Bronchial epithelial cell (primary cell): ENCODE results near the gene GZMH. TPM values are rescaled to one million over a fixed set of nuclear protein-coding genes. Genes with fewer than 3 reads are reported as not detected.
A peak's percentile ranks its signal among the peaks of the same experiment; 100 is the strongest.
"Not testable (repeated sequence)": the region's sequence is repeated elsewhere in the genome, so short reads cannot be mapped to it uniquely, and the experiment has no call there.

Experiments
- DNase-seq: peaks from one replicate; pipeline ENCODE4 v3.0.0-alpha.2; 2010; ENCODE audit warnings: low read depth
- FAIRE-seq: peaks from 2 replicates; lab custom pipeline; 2011; peaks lifted over from hg19 to GRCh38; lab: Jason Lieb, UNC
- H3K27me3 ChIP-seq: 2 replicates; pipeline ENCODE4 v1.5.1; 2011; ENCODE audit warnings: low read length; ENCODE audit not compliant: control insufficient read depth, insufficient read depth
- H3K36me3 ChIP-seq: 2 replicates; pipeline ENCODE4 v1.5.1; 2011; ENCODE audit warnings: low read length; ENCODE audit not compliant: control insufficient read depth, insufficient read depth
- H3K4me3 ChIP-seq: 2 replicates; pipeline ENCODE4 v1.5.1; 2011; ENCODE audit warnings: mild to moderate bottlenecking, low read depth, low read length, control low read depth
- total RNA-seq: library from RNA; depleted of rRNA; stranded (reverse); fragments of >200 nt; gene quantifications from 2 replicates; pipeline ENCODE4 v1.2.1, GENCODE V29; 2014
- TF ChIP-seq, protein P1 (sequence below): IDR thresholded peaks from 2 replicates; pipeline ENCODE4 v1.5.1; 2011; ENCODE audit warnings: mild to moderate bottlenecking, moderate library complexity, low read length, control low read depth, inconsistent platforms; ENCODE audit not compliant: insufficient read depth, severe bottlenecking

The GZMH gene
- total RNA-seq, 1 donor from 2014 or later, result not detected

DNA sequence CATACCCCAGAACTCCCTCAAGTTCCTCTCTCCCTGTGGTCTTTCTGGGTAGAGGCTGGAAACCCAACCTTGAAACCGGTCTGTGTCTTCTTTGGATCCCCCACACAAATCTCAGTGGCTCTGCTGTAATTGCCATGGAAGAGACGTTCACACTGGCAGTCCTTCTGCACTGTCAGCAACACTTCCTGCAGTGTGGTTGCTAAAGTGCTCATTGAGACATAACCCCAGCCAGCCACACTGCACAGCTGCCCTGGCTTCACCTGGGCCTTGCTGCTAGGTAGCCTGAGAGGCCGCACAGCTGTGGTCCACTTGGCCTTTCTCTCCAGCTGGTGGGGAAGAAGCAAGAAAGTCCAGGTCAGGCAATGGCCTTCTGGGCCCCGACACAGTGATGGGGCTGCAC lies 2.4 kb downstream of the GZMH start:
- TF ChIP-seq, protein P1, sequence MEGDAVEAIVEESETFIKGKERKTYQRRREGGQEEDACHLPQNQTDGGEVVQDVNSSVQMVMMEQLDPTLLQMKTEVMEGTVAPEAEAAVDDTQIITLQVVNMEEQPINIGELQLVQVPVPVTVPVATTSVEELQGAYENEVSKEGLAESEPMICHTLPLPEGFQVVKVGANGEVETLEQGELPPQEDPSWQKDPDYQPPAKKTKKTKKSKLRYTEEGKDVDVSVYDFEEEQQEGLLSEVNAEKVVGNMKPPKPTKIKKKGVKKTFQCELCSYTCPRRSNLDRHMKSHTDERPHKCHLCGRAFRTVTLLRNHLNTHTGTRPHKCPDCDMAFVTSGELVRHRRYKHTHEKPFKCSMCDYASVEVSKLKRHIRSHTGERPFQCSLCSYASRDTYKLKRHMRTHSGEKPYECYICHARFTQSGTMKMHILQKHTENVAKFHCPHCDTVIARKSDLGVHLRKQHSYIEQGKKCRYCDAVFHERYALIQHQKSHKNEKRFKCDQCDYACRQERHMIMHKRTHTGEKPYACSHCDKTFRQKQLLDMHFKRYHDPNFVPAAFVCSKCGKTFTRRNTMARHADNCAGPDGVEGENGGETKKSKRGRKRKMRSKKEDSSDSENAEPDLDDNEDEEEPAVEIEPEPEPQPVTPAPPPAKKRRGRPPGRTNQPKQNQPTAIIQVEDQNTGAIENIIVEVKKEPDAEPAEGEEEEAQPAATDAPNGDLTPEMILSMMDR, result no peak
- no peak for FAIRE-seq
- DNase-seq, result no peak
- Histone ChIP-seq H3K27me3 (no peaks in the 10 kb centered on the region), H3K4me3 (no peak overlapping the region), H3K36me3 (no peaks in the 10 kb centered on the region)

DNA sequence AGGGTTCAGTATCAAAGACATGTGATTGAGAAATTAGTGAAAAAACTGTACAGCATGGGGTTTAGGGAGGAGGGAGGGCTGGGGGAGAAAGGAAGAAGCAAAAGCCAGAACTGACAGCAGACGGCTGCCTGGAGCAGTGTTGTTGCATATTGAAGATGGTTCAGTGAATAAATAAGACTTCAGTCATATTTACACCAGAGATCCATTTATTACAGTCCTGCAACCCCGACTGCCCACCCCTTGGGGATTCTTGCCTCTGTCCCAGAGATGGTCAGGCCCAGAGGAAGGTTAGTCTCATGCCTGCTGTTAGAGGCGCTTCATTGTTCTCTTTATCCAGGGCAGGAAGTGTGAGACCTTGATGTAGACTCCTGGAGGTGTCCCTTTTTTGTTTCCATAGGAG lies 3.2 kb downstream of the GZMH start:
- H3K36me3 ChIP-seq, result no peaks in the 10 kb centered on the region
- DNase-seq (no peak), FAIRE-seq (peak; percentile 55)
- TF ChIP-seq, protein P1, result no peak
- no peaks in the 10 kb centered on the region for H3K27me3 ChIP-seq
- no peak overlapping the region for H3K4me3 ChIP-seq

DNA sequence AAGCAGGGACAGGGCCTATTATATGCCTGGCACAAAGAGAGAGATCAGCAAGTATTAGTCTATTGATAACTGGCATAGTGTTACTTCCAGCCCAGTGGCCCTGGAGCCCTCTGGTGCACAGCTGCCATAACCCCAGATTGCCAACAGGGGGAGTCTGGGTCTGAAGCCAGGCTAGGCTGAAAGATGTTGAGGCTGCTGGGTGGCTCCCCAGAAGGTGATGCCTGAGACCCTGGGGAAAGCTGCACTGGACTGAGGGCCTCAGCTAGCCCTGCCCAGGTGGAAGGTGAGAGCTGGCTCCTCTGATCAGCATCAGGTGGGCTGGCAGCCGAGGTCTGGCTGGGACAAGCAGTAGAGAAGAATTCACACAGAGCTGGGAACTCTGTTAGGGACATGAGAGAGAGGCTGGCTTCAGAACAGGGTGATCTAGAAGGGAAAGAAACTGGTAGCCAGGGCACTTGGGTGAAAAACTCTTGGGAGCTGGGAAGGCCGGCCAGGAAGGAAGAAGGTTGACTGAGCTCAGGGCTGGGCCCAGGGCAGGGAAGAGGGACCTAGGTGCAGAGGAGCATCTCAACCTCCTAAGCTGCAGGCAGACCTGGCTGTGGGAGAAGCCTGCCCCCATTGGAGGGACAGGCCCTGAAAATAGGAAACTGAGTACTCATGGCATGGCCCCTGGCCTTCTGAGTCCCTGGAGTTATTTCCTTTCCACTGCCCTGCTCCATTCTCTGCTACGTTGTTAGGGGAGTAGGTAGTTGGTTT lies 3.9 kb downstream of the GZMH start:
- Histone ChIP-seq H3K4me3 (no peak overlapping the region), H3K27me3 (no peaks in the 10 kb centered on the region), H3K36me3 (no peaks in the 10 kb centered on the region)
- TF ChIP-seq, protein P1, result peak; percentile 88
- no peak for FAIRE-seq
- DNase-seq, result peak; percentile 23

DNA sequence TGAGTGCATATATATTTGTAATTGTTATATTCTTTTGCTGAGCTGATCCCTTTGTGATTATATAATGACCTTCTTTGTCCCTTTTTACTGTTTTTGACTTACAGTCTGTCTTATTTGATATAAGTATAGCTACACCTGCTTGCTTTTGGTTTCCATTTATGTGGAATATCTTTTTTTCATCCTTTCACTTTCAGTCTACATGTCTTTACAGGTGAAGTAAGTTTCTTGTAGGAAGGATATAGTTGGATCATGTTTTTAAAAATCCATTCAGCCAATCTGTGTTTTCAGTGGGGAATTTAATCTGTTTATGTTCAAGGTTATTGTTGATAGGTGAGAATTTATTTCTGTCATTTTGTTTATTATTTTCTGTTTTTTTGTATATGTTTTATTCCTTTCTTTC lies 12.1 kb downstream of the GZMH start:
- no peaks in the 10 kb centered on the region for H3K36me3 ChIP-seq
- TF ChIP-seq, protein P1, result no peak
- H3K27me3 ChIP-seq, result no peaks in the 10 kb centered on the region
- no peak overlapping the region for H3K4me3 ChIP-seq
- DNase-seq (no peak), FAIRE-seq (no peak)

DNA sequence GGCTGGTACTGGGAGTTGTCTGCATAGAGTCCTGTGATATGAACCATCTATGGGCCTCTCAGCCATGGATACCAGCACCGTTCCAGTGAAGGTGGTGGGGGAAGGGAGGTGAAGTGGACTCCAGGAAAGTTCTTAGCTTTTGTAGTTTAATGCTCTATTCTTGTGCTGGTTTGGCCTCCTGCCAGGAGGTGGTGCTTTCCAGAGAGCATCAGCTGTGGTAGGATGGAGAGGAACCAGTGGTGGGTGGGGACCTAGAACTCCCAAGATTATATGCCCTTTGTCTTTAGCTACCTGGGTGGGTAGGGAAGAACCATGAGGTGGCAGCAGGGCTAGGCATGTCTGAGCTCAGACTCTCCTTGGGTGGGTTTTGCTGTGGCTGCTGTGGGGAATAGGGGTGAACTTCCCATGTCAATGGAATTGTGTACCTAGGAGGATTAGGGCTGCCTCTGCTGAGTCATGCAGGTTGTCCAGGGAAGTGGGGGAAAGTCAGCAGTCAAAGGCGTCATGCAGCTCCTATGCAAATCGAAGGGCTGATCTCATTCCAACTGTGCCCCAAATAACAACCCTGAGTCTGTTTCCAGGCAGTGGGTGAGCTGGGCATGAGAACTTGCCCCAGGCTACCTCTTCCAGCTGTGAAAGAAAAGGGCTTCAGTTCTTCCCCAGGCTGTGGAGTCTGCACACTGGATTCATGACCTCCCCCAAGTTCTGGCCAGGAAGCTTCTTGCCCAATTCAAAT lies 14.2 kb downstream of the GZMH start:
- FAIRE-seq (no peak), DNase-seq (peak; percentile 92)
- TF ChIP-seq, protein P1, result no peak
- no peaks in the 10 kb centered on the region for H3K27me3 ChIP-seq
- no peak overlapping the region for H3K4me3 ChIP-seq
- H3K36me3 ChIP-seq, result no peaks in the 10 kb centered on the region

DNA sequence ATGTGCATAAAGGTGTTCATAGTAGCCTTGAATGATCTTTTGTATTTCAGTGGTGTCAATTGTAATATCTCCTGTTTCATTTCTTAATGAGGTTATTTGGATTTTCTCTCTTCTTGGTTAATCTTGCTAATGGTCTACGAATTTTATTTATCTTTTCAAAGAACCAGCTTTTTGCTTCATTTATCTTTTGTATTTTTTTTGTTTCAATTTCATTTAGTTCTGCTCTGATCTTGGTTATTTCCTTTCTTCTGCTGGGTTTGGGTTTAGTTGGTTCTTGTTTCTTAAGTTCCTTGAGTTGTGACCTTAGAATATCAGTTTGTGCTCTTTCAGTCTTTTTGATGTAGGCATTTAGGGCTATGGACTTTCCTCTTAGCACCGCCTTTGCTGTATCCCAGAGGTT lies 18.5 kb downstream of the GZMH start:
- not testable (repeated sequence) for H3K27me3 ChIP-seq, H3K4me3 ChIP-seq, H3K36me3 ChIP-seq, FAIRE-seq, DNase-seq

DNA sequence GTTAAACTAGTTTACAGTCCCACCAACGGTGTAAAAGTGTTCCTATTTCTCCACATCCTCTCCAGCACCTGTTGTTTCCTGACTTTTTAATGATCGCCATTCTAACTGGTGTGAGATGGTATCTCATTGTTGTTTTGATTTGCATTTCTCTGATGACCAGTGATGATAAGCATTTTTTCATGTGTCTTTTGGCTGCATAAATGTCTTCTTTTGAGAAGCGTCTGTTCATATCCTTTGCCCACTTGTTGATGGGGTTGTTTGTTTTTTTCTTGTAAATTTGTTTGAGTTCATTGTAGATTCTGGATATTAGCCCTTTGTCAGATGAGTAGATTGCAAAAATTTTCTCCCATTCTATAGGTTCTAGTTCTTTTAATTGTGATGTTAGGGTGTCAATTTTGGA lies 25.1 kb downstream of the GZMH start:
- FAIRE-seq, H3K27me3 ChIP-seq, DNase-seq: not testable (repeated sequence)

More for the DNA sequence above, 25.1 kb downstream of the GZMH start:
- not testable (repeated sequence) for H3K4me3 ChIP-seq, H3K36me3 ChIP-seq
